Choroid plexus epithelial cell (primary cell): ENCODE results near the gene OPCML.

ENCODE experiments used
- DNase-seq: peaks from one replicate; pipeline ENCODE4 v3.0.0-alpha.2; 2010; ENCODE audit warnings: low read depth
- H3K4me3 ChIP-seq: 2 replicates; pipeline ENCODE4 v1.5.1; 2011; ENCODE audit warnings: low read depth, mild to moderate bottlenecking, control low read depth, low read length, moderate library complexity
- TF ChIP-seq, protein P1 (sequence below): conservative IDR thresholded peaks from 2 replicates; pipeline ENCODE4 v1.5.1; 2011; ENCODE audit warnings: low read depth, mild to moderate bottlenecking, control low read depth, inconsistent platforms, low read length, moderate library complexity

The OPCML gene

DNA sequence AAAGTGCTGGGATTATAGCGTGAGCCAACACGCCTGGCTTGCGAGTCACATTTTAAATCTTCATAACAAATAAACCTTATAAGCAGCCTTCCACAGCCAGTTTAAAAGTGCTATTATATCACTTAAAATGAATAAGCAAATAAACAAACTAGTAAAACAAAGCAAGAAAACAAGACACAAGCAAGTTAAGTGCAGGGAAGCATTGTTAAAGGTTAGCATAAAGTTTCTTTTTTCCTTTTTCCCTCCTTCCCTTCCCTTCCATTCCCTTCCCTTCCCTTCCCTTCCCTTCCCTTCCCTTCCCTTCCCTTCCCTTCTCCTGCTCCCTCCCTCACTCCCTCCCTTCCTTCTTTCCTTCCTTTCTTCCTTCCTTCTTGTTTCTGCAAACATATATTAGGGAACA, 278.7 kb downstream of the OPCML start:
- H3K4me3 ChIP-seq, result no peak overlapping the region
- DNase-seq, result no peak
- TF ChIP-seq, protein P1, sequence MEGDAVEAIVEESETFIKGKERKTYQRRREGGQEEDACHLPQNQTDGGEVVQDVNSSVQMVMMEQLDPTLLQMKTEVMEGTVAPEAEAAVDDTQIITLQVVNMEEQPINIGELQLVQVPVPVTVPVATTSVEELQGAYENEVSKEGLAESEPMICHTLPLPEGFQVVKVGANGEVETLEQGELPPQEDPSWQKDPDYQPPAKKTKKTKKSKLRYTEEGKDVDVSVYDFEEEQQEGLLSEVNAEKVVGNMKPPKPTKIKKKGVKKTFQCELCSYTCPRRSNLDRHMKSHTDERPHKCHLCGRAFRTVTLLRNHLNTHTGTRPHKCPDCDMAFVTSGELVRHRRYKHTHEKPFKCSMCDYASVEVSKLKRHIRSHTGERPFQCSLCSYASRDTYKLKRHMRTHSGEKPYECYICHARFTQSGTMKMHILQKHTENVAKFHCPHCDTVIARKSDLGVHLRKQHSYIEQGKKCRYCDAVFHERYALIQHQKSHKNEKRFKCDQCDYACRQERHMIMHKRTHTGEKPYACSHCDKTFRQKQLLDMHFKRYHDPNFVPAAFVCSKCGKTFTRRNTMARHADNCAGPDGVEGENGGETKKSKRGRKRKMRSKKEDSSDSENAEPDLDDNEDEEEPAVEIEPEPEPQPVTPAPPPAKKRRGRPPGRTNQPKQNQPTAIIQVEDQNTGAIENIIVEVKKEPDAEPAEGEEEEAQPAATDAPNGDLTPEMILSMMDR, result no peak

DNA sequence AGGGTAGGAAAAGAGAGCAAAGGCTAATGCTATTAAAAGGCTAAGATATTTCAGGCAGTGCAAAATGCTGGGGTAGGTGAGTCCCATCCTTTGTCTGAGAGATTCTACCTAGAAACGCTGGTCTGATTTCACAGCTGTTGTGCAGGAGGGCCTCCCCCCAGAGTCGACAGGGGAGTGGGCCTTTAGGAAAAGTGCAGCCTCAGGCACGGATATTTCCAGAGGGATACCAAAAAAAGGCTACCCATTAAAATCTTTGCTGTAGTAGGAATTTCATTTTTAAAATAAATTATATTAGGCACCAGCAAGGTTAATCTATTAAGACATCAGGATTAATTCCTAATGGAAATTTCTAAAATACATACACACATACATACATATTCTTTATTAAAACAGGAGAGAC, 280.5 kb downstream of the OPCML start:
- TF ChIP-seq, protein P1, result no peak

DNA sequence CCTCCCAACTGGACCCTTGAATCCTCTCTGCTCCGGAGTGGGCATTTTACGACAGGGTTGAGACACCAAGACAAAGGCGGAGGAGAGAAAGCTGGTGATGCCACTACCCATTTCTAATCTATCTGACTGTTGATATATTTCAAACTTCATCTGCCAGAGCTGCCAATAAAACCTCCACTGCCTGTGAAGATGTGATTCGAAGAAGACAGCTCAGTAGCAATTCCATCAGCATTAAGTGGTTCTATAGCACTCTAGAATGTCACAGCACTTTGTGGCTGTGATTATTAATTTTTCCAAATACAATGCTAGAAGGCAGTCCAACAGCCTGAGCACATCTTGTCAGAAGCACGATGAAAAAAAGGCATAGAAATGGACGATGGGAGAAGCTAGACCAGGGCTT, 282.8 kb downstream of the OPCML start:
- DNase-seq, result no peak
- TF ChIP-seq, protein P1, result no peak
- H3K4me3 ChIP-seq, result no peak overlapping the region

More for the DNA sequence above, 280.5 kb downstream of the OPCML start:
- DNase-seq, result no peak
- H3K4me3 ChIP-seq, result no peak overlapping the region

DNA sequence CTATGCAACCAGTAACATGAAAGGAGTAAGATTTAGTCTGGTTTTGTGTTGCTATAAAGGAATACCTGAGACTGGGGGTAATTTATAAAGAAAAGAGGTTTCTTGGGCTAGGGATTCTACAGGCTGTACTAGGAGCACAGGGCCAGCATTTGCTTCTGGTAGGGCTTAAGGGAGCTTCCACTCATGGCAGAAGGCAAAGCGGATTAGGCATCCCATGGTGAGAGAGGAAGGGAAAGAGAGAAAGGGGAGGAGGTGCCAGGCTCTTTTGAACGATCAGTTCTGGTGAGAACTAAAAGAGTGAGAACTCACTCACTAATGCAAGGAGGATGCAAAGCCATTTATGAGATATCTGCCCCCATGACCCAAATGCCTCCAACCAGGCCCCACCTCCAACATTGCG, 283.2 kb downstream of the OPCML start:
- no peak for DNase-seq
- TF ChIP-seq, protein P1, result no peak

DNA sequence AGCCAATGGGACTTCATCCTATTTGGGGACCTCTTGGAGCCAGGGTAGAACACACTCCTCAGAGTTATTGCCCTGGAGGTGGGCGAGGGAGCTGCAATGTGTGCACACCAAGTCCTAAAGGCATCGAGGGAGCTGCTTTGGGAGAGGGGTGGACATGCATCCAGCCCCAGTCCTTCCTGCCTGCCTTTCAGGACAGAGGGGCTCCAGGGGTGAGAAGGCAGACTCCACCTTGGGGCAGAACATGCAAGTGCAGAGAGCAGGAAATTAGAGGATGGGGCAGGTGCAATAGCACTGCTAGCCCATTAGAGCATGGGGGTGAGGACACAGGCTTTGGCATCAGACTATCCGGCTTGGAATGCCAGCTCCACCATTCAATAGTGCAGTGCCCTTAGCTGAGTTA, 288.5 kb downstream of the OPCML start:
- no peak overlapping the region for H3K4me3 ChIP-seq
- TF ChIP-seq, protein P1, result no peak
- no peak for DNase-seq

More for the DNA sequence above, 283.2 kb downstream of the OPCML start:
- no peak overlapping the region for H3K4me3 ChIP-seq

DNA sequence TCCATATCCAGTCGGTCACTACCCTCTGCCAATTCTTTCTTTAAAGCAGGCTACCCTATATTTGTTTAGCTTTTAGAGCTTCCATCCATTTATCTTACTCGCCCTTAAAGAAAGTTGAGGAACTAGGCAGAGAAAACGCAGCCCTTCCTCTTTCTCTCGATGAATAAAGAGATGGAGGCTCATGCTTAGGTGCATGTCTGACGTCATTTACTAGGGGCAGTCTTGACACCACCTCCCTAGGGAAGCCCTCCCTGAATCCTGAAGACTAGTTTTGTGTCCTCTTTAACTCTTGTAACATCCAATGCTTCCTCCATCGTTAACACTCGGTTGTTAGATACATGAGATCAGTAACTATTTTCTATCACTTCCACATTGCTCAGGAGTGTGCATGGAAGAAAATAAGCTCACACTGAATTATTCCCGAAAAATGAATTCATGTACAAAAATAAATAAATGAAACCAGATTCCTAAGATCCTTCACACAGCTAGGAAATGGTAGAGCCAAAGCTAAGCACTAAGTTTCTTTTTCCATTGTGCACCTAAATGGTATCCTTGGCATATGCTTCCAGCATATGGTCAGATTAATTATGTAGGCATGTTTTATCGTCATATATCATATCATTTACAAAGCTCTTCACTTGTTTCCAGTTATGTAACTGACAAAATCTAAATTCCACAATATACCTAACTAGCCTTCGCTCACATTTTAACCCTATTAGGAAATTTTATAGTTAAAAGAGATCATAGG, 291.2 kb downstream of the OPCML start:
- TF ChIP-seq, protein P1, result no peak
- no peak for DNase-seq
- H3K4me3 ChIP-seq, result no peak overlapping the region

DNA sequence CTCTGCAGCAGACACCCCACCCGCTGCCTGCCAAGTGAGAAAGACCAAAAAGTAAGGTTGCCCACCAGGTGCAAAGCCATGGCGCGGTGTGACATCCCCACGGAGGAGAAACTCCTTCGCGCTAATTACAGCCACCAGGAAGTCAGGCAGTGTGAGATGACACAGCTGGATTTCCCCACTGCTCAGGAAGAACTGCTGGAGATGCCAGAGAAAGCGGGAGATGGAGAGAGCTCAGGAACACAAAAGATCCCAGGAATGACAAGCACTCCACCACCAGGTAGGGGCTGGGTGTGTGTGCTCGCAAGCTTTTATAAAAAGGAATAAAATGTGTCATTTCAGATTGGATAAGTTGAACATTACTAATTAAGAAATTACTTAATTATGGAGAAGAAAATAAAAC, 292.7 kb downstream of the OPCML start:
- H3K4me3 ChIP-seq, result no peak overlapping the region
- TF ChIP-seq, protein P1, result no peak

More for the DNA sequence above, 292.7 kb downstream of the OPCML start:
- DNase-seq, result no peak
